Spleen (tissue), 7 donors: ENCODE measurements around the gene AKR1A1.

Experiments
- POLR2A ChIP-seq, 3 donors: fragments of 450-650 bp; IDR thresholded peaks; one replicate each; pipeline ENCODE4 v1.5.1; 2017; ENCODE audit warnings: antibody characterized with exemption in 3 of 3, mild to moderate bottlenecking in 1 of 3
- TF ChIP-seq, protein P1 (sequence below), 11 experiments: fragments of 200-600 bp in 7 of 11; fragments of 450-650 bp in 4 of 11; sonication (generic) in 4 of 11; IDR thresholded peaks in 8 of 11; conservative IDR thresholded peaks in 3 of 11; 1 replicate in 7 of 11; 2 replicates in 4 of 11; pipeline versions ENCODE4 v1.4.0 to v1.8.0; 2016 to 2021; ENCODE audit warnings: antibody characterized with exemption in 11 of 11, inconsistent platforms in 4 of 11, mild to moderate bottlenecking in 1 of 11
- donor health status: DM: no; HTN: no; CAD: no; lungs with moderate emphysema.
- donor health status: DM: no; HTN: no; CAD: no.
- donor health status: DM: no; HTN: no; CAD: no.

DNA sequence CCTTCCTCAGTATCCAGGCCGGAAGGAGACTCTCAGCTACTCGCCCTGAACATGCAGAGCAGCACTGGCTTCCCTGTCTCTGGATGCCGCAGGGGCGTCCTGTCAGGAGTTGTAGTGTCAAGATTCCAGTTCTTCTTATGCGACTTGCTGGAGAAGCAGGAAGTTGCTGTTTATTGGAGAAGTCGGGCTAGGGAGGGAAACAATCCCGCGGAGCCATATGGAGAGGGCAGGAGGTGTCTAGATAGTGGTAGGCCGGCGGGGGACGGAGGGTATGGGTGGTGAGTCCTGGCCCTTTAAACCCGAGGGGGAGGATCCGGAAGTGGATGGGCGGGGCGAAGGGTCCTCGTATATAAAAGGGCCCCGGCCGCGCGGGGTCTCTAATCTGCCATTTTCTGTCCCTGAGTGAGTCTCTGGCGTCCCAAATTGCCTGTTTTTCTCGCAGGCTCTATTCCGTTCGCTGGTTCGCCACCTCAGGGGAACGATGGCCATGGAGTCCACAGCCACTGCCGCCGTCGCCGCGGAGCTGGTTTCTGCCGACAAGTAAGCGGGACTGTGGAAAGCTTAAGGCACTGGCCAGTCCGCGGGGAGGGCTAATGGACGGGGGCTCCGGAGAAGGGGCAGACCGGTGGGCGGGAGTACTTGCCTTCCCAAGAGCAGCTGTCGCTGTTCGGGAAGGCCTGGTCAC lies 33.2 kb downstream of the AKR1A1 start, which contains the start of gene NASP:
- peak in 2 of 3 donors; percentile 64 to 68 for TF ChIP-seq POLR2A (IDR thresholded peaks at IDR 0.05)
- TF ChIP-seq, protein P1, sequence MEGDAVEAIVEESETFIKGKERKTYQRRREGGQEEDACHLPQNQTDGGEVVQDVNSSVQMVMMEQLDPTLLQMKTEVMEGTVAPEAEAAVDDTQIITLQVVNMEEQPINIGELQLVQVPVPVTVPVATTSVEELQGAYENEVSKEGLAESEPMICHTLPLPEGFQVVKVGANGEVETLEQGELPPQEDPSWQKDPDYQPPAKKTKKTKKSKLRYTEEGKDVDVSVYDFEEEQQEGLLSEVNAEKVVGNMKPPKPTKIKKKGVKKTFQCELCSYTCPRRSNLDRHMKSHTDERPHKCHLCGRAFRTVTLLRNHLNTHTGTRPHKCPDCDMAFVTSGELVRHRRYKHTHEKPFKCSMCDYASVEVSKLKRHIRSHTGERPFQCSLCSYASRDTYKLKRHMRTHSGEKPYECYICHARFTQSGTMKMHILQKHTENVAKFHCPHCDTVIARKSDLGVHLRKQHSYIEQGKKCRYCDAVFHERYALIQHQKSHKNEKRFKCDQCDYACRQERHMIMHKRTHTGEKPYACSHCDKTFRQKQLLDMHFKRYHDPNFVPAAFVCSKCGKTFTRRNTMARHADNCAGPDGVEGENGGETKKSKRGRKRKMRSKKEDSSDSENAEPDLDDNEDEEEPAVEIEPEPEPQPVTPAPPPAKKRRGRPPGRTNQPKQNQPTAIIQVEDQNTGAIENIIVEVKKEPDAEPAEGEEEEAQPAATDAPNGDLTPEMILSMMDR (IDR thresholded peaks at IDR 0.05 in 8 of 11, conservative IDR thresholded peaks at IDR 0.05 in 3 of 11), result no peak
